ENCODE measurements around the gene TMOD4. TPM values are rescaled to one million over a fixed set of nuclear protein-coding genes. Genes with fewer than 3 reads are reported as not detected.
"Not testable (repeated sequence)": the region's sequence is repeated elsewhere in the genome, so short reads cannot be mapped to it uniquely, and the experiment has no call there.

Gene TMOD4
- total RNA-seq, 1 experiment from 2014 or later, result 2.1 TPM

DNA sequence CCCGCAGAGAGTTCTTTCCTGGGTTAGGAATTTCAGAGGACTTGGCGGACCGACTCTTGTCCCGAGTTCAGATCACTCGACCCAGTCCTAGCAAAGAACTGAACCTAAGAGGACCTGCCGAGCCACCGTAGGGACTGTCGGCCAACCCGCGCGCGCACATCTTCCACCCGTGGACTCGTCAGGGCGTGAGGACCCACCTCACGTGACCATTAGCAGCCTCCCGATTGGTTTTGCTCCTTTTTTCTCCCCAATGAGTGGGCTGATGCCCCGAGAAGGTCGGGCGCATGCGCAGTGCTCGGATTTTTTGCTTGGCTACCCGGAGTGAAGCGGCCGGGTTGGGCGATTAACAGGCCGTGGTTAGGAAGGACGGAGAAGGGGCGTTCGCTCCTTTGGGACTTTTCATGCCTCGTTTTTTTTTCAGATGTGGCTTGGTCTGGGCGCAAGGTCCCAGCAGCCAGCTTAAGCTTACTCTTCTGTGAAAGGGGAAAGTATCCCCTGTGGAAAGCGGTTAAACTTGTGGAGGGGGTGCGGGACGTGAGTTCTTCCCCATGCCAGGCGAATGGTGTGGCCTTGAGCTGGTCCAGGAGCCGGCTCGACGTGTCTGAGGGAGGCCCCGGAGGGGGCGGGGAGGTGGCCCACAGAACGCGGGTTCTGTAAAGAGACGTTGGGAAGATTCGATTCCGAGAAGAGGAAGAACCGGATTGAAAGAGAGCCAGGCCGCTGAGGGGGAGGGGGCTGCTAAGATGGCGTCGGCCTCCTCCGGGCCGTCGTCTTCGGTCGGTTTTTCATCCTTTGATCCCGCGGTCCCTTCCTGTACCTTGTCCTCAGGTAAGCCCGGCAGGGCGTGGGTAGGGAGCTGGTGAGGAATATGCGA lies 22.7 kb upstream of the TMOD4 start, which contains the start of gene PIP5K1A:
TSS of gene PIP5K1A (plus strand) at position 299 of the 874 bp plus-strand sequence. CDS start at position 744, 445 bp downstream.
- BruUV-seq (replicated peaks), result TSS peak; percentile 22
- peaks cover 69% of the 10 kb centered on the region for H3K36me3 Mint-ChIP-seq (ENCODE audit: insufficient read depth, unreplicated experiment)
- H3K9me3 Mint-ChIP-seq (ENCODE audit: low read depth, unreplicated experiment), result no peaks in the 10 kb centered on the region
- H3K27ac Mint-ChIP-seq (ENCODE audit: unreplicated experiment), result peak within 1 kb of the TSS; percentile 95
- no peak for TF ChIP-seq CTCF (IDR thresholded peaks at IDR 0.05; ENCODE audit: unreplicated experiment)
- peaks cover 31% of the 10 kb centered on the region for H3K4me1 Mint-ChIP-seq (ENCODE audit: low read depth, unreplicated experiment)
- intact Hi-C loops (cut with micrococcal nuclease; ENCODE audit: unreplicated experiment), result loop anchor here (5.0 to 10.0 kb wide), 2 partner anchors 314 to 636 kb away; partner anchors contain the start of genes C2CD4D, CGN and RORC
- CTCF ChIA-PET, result no interaction called here
- no peaks in the 10 kb centered on the region for H3K27me3 Mint-ChIP-seq (ENCODE audit: unreplicated experiment)
- DNase-seq, result peak; percentile 98
- H3K4me3 Mint-ChIP-seq (ENCODE audit: low read depth, unreplicated experiment), result peak within 1 kb of the TSS; percentile 96

DNA sequence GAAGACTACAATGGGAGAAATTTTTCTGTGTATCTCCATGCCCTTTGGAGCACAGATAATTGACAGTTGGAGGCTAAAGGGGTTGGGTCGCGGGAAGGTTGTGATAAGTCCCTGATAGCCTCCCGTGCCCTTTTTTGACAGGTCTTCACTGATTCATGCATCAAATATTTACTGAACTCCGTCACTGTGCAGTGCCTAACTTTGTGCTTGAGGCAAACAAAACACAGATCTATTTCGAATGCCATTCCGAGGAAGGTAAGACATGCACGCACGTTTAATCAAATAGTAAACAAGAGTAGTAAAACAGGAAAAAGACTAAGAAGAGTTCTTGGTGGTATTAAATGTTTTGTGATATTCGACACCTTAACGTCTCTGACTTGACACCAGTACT lies 22.1 kb upstream of the TMOD4 start:
- peak; percentile 40 for DNase-seq
- Mint-ChIP-seq H3K4me3 (ENCODE audit: low read depth, unreplicated experiment) (peak overlapping the region; percentile 96), H3K4me1 (ENCODE audit: low read depth, unreplicated experiment) (peaks cover 32% of the 10 kb centered on the region), H3K27ac (ENCODE audit: unreplicated experiment) (peak overlapping the region; percentile 95), H3K27me3 (ENCODE audit: unreplicated experiment) (no peaks in the 10 kb centered on the region), H3K9me3 (ENCODE audit: low read depth, unreplicated experiment) (no peaks in the 10 kb centered on the region), H3K36me3 (ENCODE audit: insufficient read depth, unreplicated experiment) (peaks cover 69% of the 10 kb centered on the region)
- no peak for TF ChIP-seq CTCF (IDR thresholded peaks at IDR 0.05; ENCODE audit: unreplicated experiment)
- CTCF ChIA-PET, result interaction anchor here (0.6 to 1.6 kb wide), 2 partner anchors 54 to 86 kb away, joined by 4 to 9 read pairs; no protein-coding TSS in a partner anchor
- BruUV-seq (replicated peaks), result no TSS peak
- intact Hi-C loops (cut with micrococcal nuclease; ENCODE audit: unreplicated experiment), result loop anchor here (2.0 to 10.0 kb wide), 3 partner anchors 143 to 637 kb away; partner anchors contain the start of genes C2CD4D, CGN and RORC

- peak overlapping the region; percentile 95 for H3K27ac Mint-ChIP-seq (ENCODE audit: unreplicated experiment)
- H3K4me3 Mint-ChIP-seq (ENCODE audit: low read depth, unreplicated experiment), result peak overlapping the region; percentile 96
- no peaks in the 10 kb centered on the region for H3K9me3 Mint-ChIP-seq (ENCODE audit: low read depth, unreplicated experiment)
- no peaks in the 10 kb centered on the region for H3K27me3 Mint-ChIP-seq (ENCODE audit: unreplicated experiment)
- CTCF ChIA-PET, result interaction anchor here (0.6 to 1.6 kb wide), 6 partner anchors 56 to 777 kb away, joined by 3 to 9 read pairs (median 3); partner anchors contain the start of gene ZNF687
- BruUV-seq (replicated peaks), result no TSS peak
- H3K36me3 Mint-ChIP-seq (ENCODE audit: insufficient read depth, unreplicated experiment), result peaks cover 58% of the 10 kb centered on the region
- intact Hi-C loops (cut with micrococcal nuclease; ENCODE audit: unreplicated experiment), result loop anchor here (1.0 to 10.0 kb wide), 4 partner anchors 55 to 638 kb away; partner anchors contain the start of genes C2CD4D, CGN and RORC
- H3K4me1 Mint-ChIP-seq (ENCODE audit: low read depth, unreplicated experiment), result peaks cover 32% of the 10 kb centered on the region
- TF ChIP-seq CTCF (IDR thresholded peaks at IDR 0.05; ENCODE audit: unreplicated experiment), result peak; percentile 17
- peak; percentile 80 for DNase-seq
These were observed 20.6 kb upstream of the TMOD4 start for GRCh38 chr1:151196292-151196800.

DNA sequence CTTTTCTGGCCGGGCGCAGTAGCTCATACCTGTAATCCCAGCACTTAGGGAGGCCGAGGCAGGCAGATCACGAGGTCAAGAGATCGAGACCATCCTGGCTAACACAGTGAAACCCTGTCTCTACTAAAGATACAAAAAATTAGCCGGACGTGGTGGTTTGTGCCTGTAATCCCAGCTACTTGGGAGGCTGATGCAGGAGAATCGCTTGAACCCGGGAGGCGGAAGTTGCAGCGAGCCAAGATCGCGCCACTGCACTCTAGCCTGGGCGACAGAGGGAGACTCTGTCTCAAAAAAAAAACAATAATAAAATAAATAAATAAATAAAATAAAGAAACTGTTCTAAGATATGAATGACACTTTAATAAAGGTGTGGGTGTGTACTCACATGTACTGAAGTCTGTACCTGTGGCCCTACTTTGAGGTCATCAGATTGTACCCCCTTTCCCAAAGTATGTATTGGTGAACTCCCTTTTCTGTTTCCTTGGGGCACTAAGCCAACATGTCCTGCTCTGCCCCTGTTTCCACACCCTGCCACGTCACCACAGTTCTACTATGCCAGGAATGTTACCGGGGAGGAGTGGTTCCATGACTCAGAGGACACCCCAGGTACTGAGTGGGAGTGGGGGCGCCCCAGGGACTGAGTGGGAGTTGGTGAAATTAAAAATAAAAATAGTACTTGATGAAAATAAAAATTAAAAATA lies 19.3 kb upstream of the TMOD4 start:
- not testable (repeated sequence) for H3K27me3 Mint-ChIP-seq (ENCODE audit: unreplicated experiment); BruUV-seq (replicated peaks); H3K9me3 Mint-ChIP-seq (ENCODE audit: low read depth, unreplicated experiment)
- intact Hi-C loops (cut with micrococcal nuclease; ENCODE audit: unreplicated experiment), result loop anchor here (5.0 to 10.0 kb wide), 2 partner anchors 317 to 640 kb away; partner anchors contain the start of genes C2CD4D, CGN and RORC
- peak overlapping the region; percentile 96 for H3K4me3 Mint-ChIP-seq (ENCODE audit: low read depth, unreplicated experiment)
- H3K27ac Mint-ChIP-seq (ENCODE audit: unreplicated experiment), result peak overlapping the region; percentile 95
- peak; percentile 97 for DNase-seq
- peaks cover 64% of the 10 kb centered on the region for H3K36me3 Mint-ChIP-seq (ENCODE audit: insufficient read depth, unreplicated experiment)
- CTCF ChIA-PET, result interaction anchor here (0.6 to 1.0 kb wide), 4 partner anchors 32 to 1595 kb away, joined by 3 to 10 read pairs (median 6); partner anchors contain the start of gene ZNF687
- peaks cover 27% of the 10 kb centered on the region for H3K4me1 Mint-ChIP-seq (ENCODE audit: low read depth, unreplicated experiment)
